GM19193 (cell line): ENCODE data around the gene GGT7.

ENCODE experiments used
- POLR2A ChIP-seq: IDR thresholded peaks from 4 replicates; pipeline ENCODE4 v1.6.1; 2011; ENCODE audit not compliant: insufficient read depth, insufficient read length; ENCODE audit errors: extremely low read depth

Gene GGT7

DNA sequence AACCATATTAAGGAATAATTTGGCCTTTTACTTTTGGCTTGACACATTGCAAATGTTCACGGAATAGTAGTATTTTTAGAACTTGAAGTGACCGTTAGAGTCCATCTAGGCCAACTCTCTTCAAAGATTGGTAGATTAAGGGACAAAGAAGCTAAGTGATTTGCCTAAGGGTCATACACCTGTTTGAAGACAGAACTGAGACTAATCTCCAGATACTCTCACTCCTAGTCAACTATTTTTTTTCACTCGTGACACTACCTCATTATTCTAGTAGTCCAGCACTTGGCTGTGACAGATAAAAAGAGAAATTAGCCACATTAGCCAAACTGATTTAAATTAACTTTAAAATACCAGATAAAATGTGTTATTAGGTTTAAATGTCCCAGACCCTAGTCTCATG lies 14.4 kb upstream of the GGT7 start:
- TF ChIP-seq POLR2A, result no peak

- no peak for TF ChIP-seq POLR2A
Measured at GRCh38 chr20:34886122-34886521, 13.5 kb upstream of the GGT7 start.

DNA sequence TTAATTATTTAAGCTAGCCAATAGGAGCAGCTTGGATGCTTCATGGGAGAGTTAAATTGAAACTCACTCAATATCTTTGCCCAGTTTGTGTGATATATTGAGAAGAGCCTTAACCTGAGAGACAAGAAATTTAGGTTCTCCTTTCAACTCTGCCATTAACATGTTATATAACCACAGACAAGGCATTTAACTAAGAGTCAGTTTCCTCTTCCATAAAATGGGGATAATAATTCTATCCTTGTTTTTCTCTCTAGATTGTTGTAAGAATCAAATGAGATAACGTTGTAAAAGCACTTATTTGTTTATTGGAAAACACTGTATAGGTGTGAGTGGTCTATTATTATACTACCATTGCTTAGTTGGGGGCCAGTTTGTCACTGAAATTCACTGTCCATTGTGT lies 11.6 kb upstream of the GGT7 start:
- no peak for TF ChIP-seq POLR2A

DNA sequence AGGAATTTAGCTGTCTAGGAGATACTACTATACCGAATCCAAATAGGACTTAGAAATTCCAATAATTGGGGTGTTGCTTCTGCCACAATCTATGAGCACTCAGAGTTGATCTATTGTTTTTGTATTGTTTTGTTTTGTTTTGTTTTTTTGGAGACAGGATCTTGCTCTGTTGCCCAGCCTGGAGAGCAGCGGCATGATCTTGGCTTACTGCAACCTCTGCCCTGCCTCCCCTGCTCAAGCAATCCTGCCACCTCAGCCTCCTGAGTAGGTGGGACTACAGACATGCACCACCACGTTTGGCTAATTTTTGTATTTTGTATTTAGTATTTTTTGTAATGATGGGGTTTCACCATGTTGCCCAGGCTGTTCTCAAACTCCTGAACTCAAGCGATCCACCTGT lies 11.2 kb upstream of the GGT7 start:
- no peak for TF ChIP-seq POLR2A

DNA sequence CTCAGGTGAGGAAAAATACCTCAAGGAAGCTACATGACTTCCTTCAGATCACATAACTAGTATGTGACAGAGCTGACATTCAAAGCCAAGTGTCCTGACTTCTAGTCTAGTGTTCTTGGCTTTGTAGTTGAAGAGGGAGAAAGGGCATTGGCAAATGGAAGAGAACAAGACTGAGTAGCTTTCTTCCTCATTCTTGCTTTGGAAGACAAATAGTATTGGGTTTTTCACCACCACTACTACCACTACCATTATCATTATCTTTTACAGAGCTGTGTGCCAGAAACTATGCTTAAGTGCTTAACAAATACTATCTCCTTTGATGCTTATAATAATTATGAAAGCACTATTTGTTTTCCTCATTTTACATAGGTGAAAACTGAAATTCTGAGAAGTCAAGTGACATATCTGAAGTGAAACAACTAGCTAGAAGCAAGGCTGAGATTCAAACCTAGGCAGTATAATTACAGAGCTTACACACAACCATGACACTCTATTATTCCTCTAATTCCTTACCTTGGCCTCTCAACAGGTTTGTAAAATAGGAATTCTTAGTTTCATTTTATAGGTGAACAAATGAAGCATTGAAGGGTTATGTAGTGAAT lies 10.5 kb upstream of the GGT7 start:
- no peak for TF ChIP-seq POLR2A

GRCh38 chr20:34881689-34882088 lies 9.0 kb upstream of the GGT7 start:
- TF ChIP-seq POLR2A, result no peak

GRCh38 chr20:34880215-34880850 lies 7.7 kb upstream of the GGT7 start:
- TF ChIP-seq POLR2A, result no peak

DNA sequence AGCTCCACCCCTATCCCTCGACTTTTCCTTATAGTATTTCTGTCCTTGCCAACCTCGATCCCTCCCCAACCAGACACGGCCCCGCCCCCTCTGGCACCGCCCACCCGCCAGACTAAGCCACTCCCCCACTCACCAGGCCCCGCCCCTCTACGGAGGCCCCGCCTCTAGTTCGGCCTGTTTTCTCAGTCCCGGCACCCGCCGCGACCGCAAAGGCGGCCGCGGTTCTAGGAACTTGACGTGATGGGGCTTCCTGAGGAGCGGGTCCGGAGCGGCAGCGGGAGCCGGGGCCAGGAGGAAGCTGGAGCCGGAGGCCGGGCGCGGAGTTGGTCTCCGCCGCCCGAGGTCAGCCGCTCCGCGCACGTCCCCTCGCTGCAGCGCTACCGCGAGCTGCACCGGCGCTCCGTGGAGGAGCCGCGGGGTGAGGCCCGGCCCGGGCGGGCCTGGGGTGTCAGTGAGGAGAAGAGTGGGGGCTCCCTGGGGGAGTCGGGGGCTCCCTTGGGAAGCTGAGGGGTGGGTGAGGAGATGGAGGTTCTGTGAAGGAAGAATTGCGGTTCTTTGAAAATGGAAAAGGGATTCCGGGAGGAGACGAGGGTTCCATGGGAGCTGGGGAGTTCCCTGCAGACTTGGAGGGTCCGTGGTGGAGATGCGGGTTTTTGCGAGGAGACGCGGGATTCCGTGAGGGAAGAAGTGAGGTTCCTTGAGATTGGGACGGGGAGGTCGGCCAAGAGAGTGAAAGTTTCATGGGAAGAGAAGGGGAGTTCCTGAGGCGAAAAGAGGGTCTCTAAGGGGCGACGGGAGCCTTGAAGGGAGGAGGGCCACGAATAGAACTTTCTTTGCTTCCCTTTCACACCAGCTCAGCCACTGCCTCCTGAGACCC lies 4.0 kb upstream of the GGT7 start, which contains the start of gene ACSS2:
ACSS2 (plus strand) TSS at position 207 of the 877 bp plus-strand sequence; CDS start at position 241, 34 bp downstream.
- TF ChIP-seq POLR2A, result peak; percentile 49

DNA sequence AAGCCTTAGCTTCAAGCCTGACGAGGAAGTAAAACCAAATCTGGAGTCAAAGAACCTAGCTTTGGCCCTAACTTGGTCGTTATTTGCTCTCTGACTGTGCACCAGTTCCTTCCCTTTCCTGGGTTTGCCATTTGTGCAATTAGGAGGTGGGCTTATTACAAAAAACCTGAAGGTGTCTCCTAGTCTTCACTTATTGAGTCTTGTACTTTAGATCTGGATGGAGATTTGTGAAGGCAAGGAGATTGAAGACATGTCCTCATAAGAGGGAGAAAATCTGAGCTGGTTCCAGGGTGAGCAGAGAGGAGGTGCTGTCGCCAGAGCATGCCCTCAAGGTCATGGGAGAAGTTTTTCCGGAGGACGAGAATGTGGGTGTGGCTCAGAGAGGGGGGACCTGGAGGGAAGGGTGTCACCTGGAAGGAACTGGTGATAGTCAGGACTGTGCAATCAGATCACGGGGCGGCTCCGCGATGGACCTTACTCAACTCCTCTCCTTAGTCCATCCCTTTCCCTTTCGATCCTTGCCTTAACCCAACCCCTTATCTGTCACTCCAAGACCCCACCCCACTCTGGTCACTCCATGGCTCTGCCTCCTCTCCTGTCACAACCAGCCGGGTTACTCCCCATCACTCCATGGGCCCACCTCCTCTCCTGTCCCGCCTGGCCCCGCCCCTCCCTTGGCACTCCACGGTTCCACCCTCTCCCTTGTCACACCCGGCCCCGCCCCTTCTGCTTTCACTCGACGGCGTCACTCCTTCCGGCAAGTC lies 3.2 kb upstream of the GGT7 start:
- no peak for TF ChIP-seq POLR2A

- TF ChIP-seq POLR2A, result no peak
Measured at GRCh38 chr20:34874094-34874654, 1.5 kb upstream of the GGT7 start.

DNA sequence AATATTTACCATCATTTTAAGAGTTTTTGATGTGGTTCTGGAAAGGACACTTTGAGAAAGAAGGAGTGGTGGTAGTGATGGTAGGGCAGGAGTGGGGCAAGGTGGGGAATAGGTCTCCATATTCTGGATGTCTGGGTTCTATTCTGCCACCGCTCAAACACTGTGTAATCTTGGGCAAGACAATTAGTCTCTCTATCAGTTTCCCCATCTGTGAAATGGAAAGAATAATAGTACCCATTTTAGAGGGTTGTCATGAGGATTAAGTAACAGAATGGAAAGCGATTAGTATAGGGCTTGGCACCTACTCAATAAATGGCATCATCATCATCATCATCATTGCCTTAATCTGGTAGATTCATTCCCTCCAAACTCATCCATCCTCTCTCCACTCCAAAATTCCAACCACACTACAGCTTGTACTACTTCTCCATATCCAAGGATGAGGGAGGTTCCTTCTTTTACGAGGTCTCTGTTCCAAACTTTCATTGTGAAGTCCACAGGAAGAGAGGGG lies 982 bp upstream of the GGT7 start:
- no peak for TF ChIP-seq POLR2A

GRCh38 chr20:34871966-34872621 lies 562 bp downstream of the GGT7 start:
- TF ChIP-seq POLR2A, result no peak

- no peak for TF ChIP-seq POLR2A
Measured at GRCh38 chr20:34871320-34871926, 1.2 kb downstream of the GGT7 start.
